Right ventricle myocardium inferior (tissue), 1 donor: Measurements from ENCODE around the gene GRIA2. TPM values are rescaled to one million over a fixed set of nuclear protein-coding genes. Genes with fewer than 3 reads are reported as not detected.

Source experiments
- ATAC-seq: fragments of 200-7000 bp; cut with Tn5 transposase; one replicate; pipeline ENCODE4 v1.9.1; 2020; ENCODE audit warnings: mild to moderate bottlenecking, moderate library complexity
- DNase-seq: peaks from one replicate; pipeline ENCODE4 v3.0.0; 2021; ENCODE audit errors: missing footprints
- intact Hi-C: fragments of 100-400 bp; cut with DNase I; formaldehyde crosslinking; loops from one replicate; pipeline ENCODE4 v1.11.0; 2022
- total RNA-seq: library from RNA; stranded (reverse); fragmentation: NEBNext Ultra II Directional; extraction: Animal tissue kit (Norgen Biotek cat#: 25700); gene quantifications from one replicate; pipeline ENCODE4 v1.2.1, GENCODE V29; 2021
- donor health status: DM: no; HTN: yes; CAD: no; lungs with severe emphysema.

The GRIA2 gene
- total RNA-seq, 1 donor from 2014 or later = not detected

DNA sequence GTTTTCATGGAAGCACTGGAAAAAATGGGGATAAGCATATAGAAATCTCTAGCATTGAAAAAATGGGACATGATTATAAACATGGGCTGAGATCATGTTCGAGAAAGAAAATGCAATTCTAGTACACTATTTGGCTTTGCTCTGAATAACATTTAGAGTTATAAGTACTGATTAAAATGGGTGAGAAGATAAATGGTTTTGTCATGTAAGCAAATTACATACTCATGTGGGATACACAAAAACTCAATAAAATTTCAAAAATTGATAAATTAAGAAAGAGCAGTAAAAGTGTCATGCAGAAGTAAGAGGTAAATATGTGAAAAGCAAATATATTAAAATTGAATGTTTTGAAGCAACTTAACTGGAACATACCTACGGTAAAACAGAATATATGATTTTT lies 99.6 kb downstream of the GRIA2 start:
- intact Hi-C loops = no loop called here
- no peak for ATAC-seq
- DNase-seq = no peak

DNA sequence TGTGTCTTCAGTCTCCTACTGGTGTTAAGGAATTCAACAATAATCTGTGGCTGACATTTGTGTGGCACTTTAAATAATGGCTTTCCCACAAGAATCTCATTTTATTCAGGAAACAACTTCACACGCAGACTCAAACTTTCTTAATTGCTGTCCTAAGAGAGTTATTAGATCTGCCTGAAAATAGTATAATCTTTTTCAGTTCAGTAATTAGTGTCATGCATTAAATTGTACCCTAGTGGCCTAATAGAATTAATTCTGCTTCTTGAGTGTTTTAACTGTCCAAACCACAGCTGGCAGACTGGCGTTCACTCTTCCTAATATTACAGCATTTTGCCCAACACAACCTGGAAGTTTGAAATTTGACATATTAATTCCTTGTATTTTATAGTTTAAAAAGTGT lies 107.1 kb downstream of the GRIA2 start:
- no peak for ATAC-seq
- DNase-seq = no peak
- intact Hi-C loops = no loop called here

DNA sequence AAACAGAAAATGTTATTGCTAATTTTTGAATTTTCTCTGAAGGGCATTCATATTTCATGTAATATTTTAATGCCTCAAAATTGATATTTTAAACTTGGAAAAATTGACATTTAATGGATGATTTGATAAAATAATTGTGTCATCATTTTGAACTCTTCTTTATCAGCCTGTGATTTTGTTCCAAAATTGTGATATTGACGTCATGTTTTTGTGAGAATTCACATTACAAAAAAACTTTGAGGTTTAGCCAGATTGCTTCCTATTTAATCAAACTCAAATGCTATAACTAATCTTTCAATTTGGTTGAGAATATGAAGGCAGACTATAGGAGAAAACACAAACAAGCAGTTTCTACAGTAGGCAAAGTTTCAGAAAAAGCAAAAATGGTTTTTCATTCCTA lies 137.4 kb downstream of the GRIA2 start:
- no peak for ATAC-seq
- DNase-seq = no peak
- intact Hi-C loops = no loop called here

DNA sequence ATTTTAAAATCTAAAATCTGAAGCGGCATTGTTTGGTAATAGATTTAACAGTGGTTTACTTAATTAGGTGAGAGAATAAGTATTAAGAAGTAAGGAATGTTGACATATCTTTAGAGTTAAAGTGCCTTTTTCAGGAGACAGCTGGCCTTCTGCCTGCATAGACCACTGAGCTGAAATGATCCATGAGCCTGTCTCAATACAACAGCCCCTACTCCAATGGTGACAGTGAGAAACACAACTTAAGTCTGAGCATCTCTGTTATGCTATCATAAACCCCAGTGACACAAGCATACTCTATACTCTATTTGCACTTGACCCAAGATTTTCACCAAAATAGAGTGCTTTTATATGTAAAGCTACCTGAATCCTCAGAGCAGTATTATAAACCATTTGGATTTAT lies 137.9 kb downstream of the GRIA2 start:
- intact Hi-C loops = no loop called here
- DNase-seq = no peak
- ATAC-seq = no peak

DNA sequence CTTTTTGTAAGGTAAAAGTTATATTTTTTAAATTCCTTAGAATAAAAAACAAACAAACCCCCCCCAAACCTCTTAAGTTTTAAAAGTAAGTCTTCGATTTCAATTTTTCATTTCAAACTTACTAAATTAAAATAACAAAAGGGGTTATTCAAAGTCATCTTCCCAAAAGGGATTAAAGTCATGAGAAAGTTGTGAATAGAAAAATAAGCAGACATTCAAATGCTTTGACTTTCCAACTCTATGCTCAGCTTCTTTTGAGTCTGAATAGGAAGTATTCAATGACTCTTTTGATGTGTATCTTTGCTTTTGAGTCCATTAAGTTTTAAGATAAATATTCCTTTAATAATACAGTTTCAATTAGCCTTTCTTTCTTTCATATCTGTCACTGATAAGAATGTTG lies 138.3 kb downstream of the GRIA2 start:
- no peak for ATAC-seq

DNA sequence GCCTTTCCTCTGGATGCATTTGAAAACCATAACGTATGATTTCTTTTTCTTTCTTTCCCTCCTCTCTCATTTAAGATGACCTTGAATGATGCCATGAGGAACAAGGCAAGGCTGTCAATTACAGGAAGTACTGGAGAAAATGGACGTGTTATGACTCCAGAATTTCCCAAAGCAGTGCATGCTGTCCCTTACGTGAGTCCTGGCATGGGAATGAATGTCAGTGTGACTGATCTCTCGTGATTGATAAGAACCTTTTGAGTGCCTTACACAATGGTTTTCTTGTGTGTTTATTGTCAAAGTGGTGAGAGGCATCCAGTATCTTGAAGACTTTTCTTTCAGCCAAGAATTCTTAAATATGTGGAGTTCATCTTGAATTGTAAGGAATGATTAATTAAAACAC lies 142.8 kb downstream of the GRIA2 start:
- intact Hi-C loops = no loop called here
- DNase-seq (no peak), ATAC-seq (no peak)

More for the DNA sequence above, 138.3 kb downstream of the GRIA2 start:
- DNase-seq = no peak
- intact Hi-C loops = no loop called here

DNA sequence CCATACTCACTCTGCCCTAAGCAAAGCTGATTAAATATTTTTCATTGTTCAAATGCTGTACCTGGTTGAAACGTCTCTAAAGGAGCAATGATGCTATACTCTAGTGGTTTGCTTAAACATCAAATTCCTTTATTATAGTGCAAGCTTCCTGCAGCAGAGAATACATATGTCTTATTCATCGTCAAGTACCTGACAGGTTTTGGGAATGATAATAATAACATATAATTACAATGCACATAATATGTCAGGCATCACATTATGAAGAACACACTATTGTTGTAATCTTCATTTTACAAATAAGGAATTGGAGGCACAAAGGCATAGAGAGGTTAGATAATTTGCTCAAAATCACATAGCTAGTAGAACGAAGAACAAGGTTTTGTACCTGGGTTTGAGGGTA lies 151.6 kb downstream of the GRIA2 start:
- intact Hi-C loops = no loop called here
- DNase-seq (no peak), ATAC-seq (no peak)

DNA sequence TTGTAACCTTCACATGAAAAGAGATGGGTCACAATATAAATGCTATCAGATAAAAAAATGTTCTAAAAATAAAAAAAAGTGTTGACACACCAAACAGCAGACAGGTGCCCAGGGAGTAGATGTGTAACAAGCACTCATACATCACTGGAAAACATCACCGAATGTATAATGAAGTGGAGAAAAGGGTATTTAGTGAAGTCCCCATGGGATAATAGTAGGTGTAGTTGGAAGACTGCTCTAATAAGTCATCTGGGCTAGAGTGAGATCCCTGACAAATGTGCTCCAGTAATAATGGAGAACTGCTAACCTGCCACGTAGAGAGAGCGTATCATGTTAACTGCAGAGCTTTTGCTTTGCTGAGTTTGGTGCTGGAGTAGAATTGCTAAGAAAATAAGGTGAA lies 152.0 kb downstream of the GRIA2 start:
- no peak for DNase-seq
- no peak for ATAC-seq
- intact Hi-C loops = no loop called here

DNA sequence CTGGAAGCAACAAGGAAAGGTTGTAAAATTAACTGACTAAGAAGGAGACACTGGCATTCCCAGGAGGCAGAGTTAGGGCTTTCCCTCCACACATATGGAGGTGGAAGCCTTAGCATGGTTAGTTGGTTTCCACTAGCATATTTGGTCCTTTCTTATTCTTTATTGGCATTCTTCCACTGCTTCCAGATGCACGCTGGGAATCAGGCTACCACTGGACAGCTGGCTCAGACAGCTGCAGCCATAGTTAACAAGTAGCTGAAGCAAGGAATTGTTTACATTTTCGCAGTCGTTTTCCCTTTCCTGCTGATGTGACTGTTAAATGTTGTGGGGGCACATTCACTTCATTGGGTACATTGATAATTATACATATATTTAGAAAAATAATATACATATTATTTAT lies 169.2 kb downstream of the GRIA2 start:
- ATAC-seq = no peak
- intact Hi-C loops = no loop called here
- no peak for DNase-seq

DNA sequence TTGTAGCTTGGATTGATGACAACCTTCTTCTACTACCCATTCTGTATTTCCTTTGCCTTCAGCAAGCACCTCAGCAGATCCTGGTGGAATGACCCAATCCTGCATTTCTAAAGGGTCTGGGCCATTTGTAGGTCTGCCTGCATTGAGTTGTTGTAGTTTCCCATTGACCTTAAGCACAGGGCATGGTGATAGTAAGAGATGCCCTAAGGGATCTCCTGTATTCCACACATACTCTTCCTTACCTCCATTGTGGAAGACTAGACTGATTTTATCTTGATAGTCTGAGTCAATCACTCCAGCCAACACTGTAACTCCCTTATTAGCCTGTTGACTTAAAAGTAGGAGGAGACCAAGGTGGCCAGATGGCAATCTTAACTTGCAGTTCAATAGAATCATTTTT lies 184.5 kb downstream of the GRIA2 start:
- intact Hi-C loops = no loop called here
- ATAC-seq (no peak), DNase-seq (no peak)

Other genes starting within 250 kb of the GRIA2 start
- 12.6 TPM for gene PDGFC, start 248.9 kb upstream of the GRIA2 start, total RNA-seq
- 9.9 TPM for gene GLRB, start 144.6 kb upstream of the GRIA2 start, total RNA-seq